Umbilical cord (tissue), 2 donors: ENCODE measurements around the gene ITSN1. TPM values are rescaled to one million over a fixed set of nuclear protein-coding genes. Genes with fewer than 3 reads are reported as not detected.

ENCODE experiments used
- DNase-seq: peaks from one replicate; pipeline ENCODE4 v3.0.0-alpha.2; 2015; ENCODE audit warnings: low spot score
- total RNA-seq: library from RNA; depleted of rRNA; stranded (reverse); fragments of >200 nt; gene quantifications from one replicate; pipeline ENCODE4 v1.2.3, GENCODE V29; 2014; ENCODE audit warnings: low replicate concordance; ENCODE audit not compliant: insufficient read depth

The ITSN1 gene
- total RNA-seq, 1 donor from 2014 or later = 235 TPM

GRCh38 chr21:33836408-33836807, 194.1 kb downstream of the ITSN1 start:
- peak; percentile 42 for DNase-seq

DNA sequence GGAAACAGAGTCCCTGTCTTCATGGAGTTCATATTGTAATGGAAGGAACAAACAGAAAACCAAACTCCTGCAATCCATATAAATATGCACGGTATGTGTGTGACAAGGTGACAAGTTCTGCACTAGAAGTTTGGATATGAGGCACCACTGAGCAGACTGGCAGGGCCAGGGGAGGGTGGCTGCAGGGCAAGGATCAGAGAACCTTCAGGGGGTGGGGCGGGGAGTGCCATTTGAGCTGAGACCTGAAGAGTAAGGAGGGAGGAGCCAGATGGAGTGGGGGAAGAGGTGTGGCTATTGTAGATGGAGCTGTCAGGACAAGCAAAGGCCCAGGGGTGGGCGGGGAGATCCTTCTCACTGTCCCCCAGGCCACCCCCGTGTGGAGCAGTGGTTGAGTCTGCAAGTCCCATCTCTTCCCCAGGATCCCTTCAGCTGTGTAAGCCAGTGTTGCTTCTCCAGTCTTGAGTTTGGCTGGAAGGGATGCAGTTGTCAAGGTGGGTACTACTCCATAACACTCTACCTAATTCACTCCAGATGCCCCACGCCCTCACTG, 196.9 kb downstream of the ITSN1 start:
- DNase-seq = no peak

DNA sequence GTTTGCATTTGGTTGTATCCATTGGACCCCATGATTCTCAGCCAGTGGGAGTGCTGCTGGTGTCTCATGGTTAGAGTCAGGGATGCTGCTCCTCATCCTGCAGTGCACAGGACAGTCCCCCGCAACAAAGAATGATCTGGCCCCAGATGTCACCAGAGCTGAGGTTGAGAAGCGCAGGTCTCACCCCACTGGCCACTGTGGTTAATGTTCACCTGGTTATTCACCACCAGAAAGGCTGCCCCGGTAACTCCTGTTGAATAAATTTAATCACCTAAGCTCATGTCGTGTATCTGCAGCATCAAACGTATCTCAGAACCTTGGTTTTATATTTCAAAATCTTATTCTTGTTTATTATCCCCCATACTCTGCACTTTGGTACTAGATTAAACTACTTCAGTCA, 197.5 kb downstream of the ITSN1 start:
- no peak for DNase-seq

DNA sequence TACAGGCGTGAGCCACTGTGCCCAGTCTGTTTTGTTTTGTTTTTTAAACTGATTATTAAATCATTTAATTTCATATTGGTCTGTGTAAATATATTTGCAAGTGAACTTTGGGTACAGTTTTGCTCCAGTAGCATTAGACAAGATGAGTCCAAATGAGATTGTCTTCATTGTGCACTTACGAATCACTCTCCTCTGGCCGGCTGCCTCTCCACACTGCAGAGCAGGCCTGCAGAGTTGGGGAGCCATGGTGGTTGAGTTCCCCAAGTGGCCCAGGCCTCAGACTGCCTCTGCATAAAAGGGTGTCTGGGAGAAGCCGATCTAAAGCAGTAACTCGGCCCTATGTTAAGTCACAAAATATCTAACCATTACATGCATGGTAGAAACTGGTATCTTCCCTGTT, 198.5 kb downstream of the ITSN1 start:
- no peak for DNase-seq

- no peak for DNase-seq
Measured at GRCh38 chr21:33841561-33841960, 199.3 kb downstream of the ITSN1 start.

- DNase-seq = peak; percentile 40
Measured at GRCh38 chr21:33843216-33843615, 200.9 kb downstream of the ITSN1 start.

DNA sequence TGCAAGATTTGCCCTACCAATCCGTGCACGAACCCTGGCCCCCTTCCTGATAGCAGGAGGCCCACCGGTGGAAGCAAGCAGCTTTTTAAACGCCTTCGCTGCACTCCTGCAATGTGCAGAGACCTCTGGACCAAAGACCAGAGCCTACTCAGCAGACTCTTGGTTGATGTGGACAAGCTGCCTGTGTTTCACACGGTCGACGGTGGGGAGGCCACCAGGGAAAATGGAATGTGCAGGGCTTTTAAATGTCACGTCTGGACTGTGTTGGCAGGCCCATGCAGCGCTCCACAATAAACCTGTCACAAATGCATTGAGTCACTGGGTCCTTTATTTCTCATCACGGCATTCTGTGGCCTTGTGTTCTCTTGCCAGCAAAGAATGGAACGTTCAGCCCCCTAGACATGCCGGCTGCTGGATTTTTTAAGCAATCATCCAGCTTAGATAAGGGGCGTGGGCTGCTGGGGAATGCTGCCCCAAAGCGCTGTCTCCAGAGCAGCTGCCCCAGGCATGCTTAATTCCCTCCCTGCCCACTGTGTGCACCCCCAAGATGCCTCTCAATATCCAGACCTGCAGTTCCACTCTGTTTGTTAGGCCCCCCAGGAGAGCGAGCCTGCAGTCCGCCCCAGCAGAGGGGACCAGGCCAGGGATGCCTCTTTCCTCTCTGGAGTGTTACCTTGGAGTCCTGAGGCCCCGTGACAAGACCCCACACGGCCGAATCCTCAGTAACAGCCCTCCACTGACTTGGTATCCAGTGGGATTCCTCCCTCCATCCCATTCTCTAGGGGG, 202.0 kb downstream of the ITSN1 start:
- DNase-seq = peak; percentile 95

DNA sequence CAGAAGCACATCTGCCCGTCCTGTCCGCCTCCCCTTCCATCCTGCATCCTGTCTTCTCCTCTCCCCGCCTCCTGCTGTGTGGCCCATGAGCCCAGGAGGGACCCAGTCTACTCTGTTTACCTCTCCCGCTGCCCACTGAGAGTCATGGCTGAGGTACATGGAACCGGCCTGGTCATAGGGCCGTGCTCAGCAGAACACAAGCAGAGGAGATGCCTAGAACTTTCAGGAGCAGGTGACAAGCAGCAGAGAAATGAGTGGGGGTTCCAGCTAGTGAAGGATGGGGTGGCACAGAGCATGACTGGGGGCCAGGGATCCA, 202.5 kb downstream of the ITSN1 start:
- DNase-seq = no peak

DNA sequence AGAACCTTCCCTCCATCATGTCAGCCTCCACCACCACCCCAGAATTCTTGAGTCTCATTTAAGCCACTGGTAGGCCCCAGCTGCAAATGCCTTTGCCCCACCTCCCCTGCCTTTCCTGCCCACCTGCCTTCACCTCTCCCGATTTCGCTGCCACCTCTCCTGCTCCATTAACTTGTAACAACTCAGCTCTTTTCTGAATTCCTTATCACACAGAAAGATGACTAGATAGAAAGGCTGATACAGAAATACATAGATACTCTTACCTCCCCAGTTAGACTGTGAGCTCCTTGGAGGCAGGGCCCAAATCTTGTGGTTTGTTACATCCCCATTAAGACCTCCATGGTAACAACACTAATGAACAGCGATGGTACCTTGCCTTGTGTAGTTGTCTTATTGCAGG, 203.8 kb downstream of the ITSN1 start:
- no peak for DNase-seq

DNA sequence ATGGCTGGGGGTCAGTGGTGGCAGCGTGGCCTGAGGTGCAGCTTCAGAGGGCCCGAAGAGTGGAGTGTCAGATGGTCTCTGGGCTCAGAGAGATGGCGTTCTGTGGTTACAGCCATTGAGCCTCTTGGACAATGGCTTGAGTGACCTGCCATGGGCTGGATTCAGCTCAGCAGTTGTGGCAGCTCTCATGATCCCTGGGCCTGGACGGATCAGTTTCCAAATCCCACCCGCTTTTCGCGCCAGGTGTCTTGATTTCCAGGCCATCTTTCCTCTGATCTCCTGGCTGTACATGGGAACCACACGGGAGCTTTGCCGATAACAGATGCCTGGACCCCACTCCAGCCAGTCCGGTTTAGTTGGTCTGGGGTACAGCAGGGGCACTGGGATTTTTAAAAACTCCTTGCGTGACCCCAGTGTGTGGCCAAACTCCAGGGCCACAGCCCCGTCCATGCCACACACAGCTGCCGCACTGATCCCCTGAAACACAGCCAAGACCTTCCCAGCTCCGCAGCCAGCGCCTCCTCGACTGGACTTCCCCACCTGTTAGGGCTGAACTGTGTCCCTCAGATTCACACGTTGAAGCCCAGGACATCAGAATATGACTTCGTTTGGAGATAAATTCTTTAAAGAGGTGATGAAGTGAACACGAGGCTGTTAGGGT, 205.4 kb downstream of the ITSN1 start:
- no peak for DNase-seq

DNA sequence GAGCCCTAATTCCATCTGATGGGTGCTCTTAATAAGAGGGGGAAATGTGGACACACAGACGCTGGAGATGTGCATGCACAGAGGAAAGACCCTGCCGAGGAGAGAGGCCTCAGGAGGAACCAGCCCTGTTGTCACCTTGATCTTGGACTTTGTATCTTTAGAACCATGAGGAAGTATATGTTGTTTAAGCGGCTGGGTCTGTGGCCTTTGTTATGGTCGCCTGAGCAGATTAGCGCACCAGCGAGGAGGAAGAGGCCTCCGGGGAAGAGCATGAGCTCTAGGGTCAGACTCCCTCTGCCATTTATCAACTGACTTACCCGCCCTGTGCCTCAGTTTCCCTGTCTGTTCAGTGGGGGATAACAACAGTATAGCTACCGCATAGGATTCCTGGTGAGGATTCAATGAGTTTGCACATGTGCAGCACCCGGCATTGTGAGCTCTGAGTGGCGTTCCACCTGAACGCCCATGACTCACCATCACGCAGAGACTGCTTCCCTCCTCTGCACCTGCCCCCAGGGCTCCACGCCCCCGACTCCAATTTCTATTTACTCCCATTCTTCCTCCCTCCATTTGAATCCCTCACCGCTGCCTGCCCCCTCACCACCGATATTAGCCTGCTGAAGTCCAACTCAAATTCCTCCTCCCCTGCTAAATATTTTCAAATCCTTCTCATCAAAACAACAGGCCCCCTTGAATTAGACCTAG, 206.1 kb downstream of the ITSN1 start:
- no peak for DNase-seq

GRCh38 chr21:33849834-33850233, 207.5 kb downstream of the ITSN1 start:
- DNase-seq = no peak

DNA sequence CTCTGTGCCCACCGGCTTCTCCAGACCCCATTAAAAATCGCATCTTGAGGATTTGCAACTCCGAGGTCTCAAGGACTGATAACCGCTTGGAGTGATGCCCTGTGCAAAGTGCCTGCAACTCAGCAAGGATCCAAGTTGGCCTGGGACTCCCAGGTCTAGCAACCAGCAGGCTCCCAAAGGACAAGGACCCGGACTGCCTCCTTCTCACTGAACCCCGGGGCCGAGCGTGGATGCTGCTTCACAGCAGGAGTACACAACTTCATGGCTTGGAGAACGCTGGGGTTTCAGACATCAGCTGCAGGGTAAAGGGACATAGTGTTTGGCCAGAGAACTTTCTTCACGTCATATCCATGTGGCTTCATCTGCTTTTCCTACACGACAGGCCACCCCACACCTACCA, 208.1 kb downstream of the ITSN1 start:
- DNase-seq = no peak

- DNase-seq = no peak
Measured at GRCh38 chr21:33850985-33851384, 208.7 kb downstream of the ITSN1 start.

DNA sequence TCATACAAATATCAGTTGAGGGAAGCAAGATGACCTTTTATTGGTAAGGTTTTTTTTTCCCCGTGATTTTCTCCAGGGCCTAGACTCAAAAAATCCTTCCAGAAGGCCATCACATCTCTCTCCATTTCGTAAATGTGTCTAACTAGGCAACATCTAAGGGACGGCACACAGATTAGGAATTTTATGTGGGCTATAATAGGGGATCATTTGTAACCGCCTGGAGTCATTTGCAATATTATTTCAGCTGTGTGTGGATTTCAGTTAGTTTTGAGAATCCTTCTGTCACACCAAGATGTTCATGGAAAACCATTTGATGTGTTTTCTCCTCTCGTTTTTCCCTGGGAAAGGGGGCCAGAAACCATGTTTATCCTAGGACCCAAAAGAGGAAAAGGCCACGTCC, 210.2 kb downstream of the ITSN1 start:
- no peak for DNase-seq

GRCh38 chr21:33854604-33855003, 212.3 kb downstream of the ITSN1 start:
- no peak for DNase-seq

GRCh38 chr21:33855190-33855589, 212.9 kb downstream of the ITSN1 start:
- DNase-seq = no peak

DNA sequence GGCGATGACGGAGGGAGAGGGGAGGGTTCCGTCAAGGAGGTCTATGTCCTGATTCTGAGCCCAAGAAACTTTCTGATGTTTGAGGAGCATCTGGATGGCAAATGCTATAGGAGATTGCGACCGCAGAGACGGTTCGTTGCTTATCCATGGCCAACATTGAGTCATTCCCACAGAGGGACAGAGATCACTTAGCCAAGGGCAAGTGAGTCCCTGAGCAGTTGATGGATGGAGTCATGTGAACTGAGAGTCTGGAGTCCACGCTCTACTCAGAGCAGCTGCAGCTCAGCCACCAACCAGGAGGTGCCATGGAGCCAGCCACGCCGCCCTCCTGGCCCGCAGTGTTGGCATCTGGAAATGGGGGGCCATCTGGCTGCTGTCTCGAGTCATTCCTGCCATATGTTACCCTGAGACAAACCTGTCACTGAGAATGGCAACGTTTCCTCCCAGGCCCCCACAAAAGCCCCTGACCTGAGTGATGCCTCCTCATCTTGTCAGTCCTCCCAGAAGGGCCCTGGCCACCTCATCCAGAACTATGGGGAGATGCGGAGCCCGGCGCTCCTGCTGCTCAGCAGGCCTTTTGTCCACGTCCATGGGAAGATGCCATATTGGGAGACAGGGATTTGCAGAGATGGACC, 214.7 kb downstream of the ITSN1 start:
- no peak for DNase-seq

DNA sequence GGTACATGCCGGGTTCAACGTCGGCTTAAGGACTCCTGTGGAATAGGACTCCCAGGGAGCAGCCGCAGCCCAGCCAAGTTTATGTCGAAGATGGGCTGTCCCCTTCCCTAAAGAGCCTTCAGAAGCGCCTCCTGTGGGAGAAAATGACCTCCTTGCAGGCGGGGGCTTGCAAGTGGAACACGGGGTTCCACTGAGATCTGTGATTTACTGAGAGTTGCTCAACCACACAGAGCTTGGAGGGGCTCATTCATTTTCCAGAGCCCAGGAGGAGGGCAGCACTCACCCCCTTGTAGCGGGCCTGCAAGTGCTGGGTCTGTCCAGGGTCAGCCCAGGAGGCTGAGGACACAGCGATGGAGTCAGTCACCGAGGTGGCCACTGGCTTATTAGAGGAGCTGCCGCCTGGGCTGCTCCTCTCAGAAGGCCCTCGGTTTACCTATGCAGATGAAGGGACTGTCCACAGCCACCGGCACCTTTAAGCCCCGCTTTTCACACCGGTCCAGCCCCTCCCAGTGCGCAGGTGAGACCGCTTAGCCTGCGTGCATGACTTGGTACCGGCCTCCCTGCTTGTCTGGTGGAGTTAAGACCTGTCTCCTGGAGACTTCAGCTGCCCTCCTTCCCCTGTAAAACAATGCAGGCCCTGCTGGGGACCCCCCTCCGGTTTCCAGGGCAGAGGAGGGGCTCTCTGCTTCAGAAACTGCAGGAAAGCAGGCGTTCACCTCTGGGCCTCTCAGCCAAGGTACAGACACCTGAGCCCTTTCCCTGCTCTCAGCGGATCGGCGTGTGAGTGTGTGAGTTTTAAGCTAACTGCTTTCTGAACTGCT, 215.8 kb downstream of the ITSN1 start:
- DNase-seq = no peak

DNA sequence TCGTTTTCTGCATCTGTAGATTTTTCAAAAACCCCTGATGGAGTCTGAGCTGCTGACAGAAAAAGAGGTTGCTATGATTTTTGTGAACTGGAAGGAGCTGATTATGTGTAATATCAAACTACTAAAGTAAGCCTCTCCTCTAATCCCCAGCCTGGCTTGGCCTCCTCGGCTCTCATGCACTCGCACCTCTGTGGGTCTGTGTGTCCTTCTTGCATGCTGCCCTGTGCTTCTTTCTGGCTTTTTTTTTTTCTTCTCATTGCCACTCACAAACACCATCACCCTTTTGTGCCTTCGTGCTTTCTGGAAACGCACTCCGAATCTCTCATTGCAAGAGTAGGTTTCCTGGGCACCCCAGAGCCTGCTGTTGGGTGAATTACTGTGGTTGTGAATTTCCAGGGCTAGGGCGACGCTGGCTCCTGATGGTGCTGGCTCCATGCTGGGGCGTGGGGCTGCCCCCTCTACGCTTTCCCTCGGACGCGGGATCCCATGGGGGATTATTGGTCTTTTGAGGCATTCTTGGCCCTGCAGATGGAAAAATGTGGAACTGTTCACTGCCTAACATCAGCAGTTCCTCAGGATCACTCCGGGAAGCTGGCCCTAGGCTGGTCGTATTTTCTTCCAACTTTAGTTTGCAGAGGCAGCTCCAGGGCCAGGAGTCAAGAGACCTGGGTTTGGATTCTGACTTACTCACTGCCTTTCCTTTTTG, 216.5 kb downstream of the ITSN1 start:
- peak; percentile 91 for DNase-seq
